Fibroblast of lung (primary cell): ENCODE measurements around the gene FYN.

Experiments
- CTCF ChIP-seq, 2 donors: IDR thresholded peaks in 1 of 2; conservative IDR thresholded peaks in 1 of 2; 1 replicate in 1 of 2; 2 replicates in 1 of 2; pipeline ENCODE4 v1.5.1; 2011 to 2012; ENCODE audit warnings: low read length in 2 of 2, control low read depth in 1 of 2, inconsistent platforms in 1 of 2, low read depth in 1 of 2, mild to moderate bottlenecking in 1 of 2
- EZH2 ChIP-seq: IDR thresholded peaks from 2 replicates; pipeline ENCODE4 v1.5.1; 2012; ENCODE audit warnings: low read length, control low read depth, mild to moderate bottlenecking; ENCODE audit errors: missing control alignments

GRCh38 chr6:111914617-111915016 is 41.4 kb upstream of the FYN start:
- TF ChIP-seq CTCF (conservative IDR thresholded peaks at IDR 0.05 in 1 of 2, IDR thresholded peaks at IDR 0.05 in 1 of 2; ENCODE audit: low read depth in 1 of 2, low read length in 2 of 2) (no peak), EZH2 (no peak)
